Osteoblast (primary cell): ENCODE data around the gene UNK. TPM values are rescaled to one million over a fixed set of nuclear protein-coding genes. Genes with fewer than 3 reads are reported as not detected.

Experiments used
- DNase-seq: peaks from one replicate; pipeline ENCODE4 v3.0.0; 2011; ENCODE audit warnings: low spot score, mixed read lengths; ENCODE audit not compliant: insufficient read length; ENCODE audit errors: missing footprints
- H2AFZ ChIP-seq: 2 replicates; pipeline ENCODE4 v1.6.0; 2011; ENCODE audit warnings: mild to moderate bottlenecking, low read length
- H3K27ac ChIP-seq: 2 replicates; pipeline ENCODE4 v1.5.1; 2011; ENCODE audit warnings: mild to moderate bottlenecking, low read depth, low read length, moderate library complexity
- H3K27me3 ChIP-seq: 2 replicates; pipeline ENCODE4 v1.6.0; 2012; ENCODE audit warnings: mild to moderate bottlenecking, control low read depth, inconsistent platforms, low read length, moderate library complexity; ENCODE audit not compliant: insufficient read depth
- H3K36me3 ChIP-seq: 2 replicates; pipeline ENCODE4 v1.5.1; 2011; ENCODE audit warnings: mild to moderate bottlenecking, low read length, control low read depth, moderate library complexity; ENCODE audit not compliant: insufficient read depth
- H3K4me1 ChIP-seq: 2 replicates; pipeline ENCODE4 v1.5.1; 2011; ENCODE audit warnings: mild to moderate bottlenecking, low read length, control low read depth, moderate library complexity; ENCODE audit not compliant: insufficient read depth
- H3K4me2 ChIP-seq: 2 replicates; pipeline ENCODE4 v1.6.0; 2011; ENCODE audit warnings: mild to moderate bottlenecking, low read length; ENCODE audit not compliant: insufficient read depth
- H3K4me3 ChIP-seq: fragments of 200-600 bp; sonication (generic); 3 replicates; pipeline ENCODE4 v1.5.1; 2012; ENCODE audit warnings: mild to moderate bottlenecking, low read length, inconsistent platforms; ENCODE audit not compliant: insufficient read depth
- H3K79me2 ChIP-seq: 2 replicates; pipeline ENCODE4 v1.6.0; 2012; ENCODE audit warnings: mild to moderate bottlenecking, low read length, control low read depth, inconsistent platforms; ENCODE audit not compliant: insufficient read depth
- H3K9me3 ChIP-seq: 2 replicates; pipeline ENCODE4 v1.5.1; 2011; ENCODE audit warnings: low read depth, low read length, control low read depth
- H4K20me1 ChIP-seq: 2 replicates; pipeline ENCODE4 v1.6.0; 2012; ENCODE audit warnings: mild to moderate bottlenecking, low read length, control low read depth; ENCODE audit not compliant: insufficient read depth
- total RNA-seq: library from RNA; depleted of rRNA; stranded (reverse); fragments of >200 nt; gene quantifications from 2 replicates; pipeline ENCODE4 v1.2.3, GENCODE V29; 2012
- TF ChIP-seq, protein P1 (sequence below): IDR thresholded peaks from 2 replicates; pipeline ENCODE4 v1.5.1; 2011; ENCODE audit warnings: mild to moderate bottlenecking, low read depth, low read length, moderate library complexity; ENCODE audit errors: extremely low read depth

UNK gene
- total RNA-seq, 1 donor, result 18.5 TPM

DNA sequence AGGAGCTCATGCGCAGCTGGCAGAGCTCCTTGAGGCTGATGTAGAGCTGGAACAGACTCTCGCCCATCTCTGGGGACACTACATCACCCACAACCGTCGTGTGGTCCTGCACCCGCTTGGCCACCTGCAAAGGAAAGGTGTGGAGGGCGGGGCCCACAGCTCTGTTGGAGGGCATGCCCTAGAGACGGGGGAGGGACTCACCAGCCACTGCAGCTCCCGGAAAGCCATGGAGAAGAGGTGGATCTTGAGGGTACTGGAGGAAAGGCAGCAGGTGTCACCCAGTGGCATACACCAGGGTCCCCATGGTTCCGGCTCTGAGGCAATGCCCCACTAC lies 51.0 kb downstream of the UNK start:
- H3K4me2 ChIP-seq, result no peak overlapping the region
- no peaks in the 10 kb centered on the region for H3K9me3 ChIP-seq
- H4K20me1 ChIP-seq, result no peaks in the 10 kb centered on the region
- H3K4me3 ChIP-seq, result no peak overlapping the region
- no peaks in the 10 kb centered on the region for H3K27me3 ChIP-seq
- H3K27ac ChIP-seq, result no peak overlapping the region
- H3K79me2 ChIP-seq, result no peaks in the 10 kb centered on the region
- no peak for DNase-seq
- no peak overlapping the region for H2AFZ ChIP-seq
- TF ChIP-seq, protein P1, sequence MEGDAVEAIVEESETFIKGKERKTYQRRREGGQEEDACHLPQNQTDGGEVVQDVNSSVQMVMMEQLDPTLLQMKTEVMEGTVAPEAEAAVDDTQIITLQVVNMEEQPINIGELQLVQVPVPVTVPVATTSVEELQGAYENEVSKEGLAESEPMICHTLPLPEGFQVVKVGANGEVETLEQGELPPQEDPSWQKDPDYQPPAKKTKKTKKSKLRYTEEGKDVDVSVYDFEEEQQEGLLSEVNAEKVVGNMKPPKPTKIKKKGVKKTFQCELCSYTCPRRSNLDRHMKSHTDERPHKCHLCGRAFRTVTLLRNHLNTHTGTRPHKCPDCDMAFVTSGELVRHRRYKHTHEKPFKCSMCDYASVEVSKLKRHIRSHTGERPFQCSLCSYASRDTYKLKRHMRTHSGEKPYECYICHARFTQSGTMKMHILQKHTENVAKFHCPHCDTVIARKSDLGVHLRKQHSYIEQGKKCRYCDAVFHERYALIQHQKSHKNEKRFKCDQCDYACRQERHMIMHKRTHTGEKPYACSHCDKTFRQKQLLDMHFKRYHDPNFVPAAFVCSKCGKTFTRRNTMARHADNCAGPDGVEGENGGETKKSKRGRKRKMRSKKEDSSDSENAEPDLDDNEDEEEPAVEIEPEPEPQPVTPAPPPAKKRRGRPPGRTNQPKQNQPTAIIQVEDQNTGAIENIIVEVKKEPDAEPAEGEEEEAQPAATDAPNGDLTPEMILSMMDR, result no peak
- H3K4me1 ChIP-seq, result peaks cover 5% of the 10 kb centered on the region
- no peaks in the 10 kb centered on the region for H3K36me3 ChIP-seq

DNA sequence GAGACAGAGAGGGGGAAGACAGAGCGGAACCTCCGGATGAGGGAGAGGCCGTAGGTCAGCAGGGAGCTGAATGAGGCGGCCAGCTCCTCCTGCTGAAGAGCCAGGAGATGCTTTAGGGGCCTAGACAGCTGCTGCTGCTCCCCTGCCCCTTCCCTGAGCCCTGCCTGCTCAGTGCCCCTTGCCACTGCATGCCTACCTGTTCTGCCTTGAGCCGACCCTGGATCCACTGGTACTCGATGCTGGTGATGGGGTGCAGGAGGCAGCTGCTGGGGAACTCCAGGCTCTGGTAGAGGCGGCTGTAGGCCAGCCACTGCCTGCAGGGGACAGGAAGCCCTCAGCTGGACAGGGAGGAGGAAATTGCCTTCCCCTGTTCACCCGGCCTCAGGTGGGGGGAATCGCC lies 52.0 kb downstream of the UNK start:
- H3K79me2 ChIP-seq, result no peaks in the 10 kb centered on the region
- H3K4me2 ChIP-seq, result no peak overlapping the region
- TF ChIP-seq, protein P1, result no peak
- H3K4me1 ChIP-seq, result peaks cover 5% of the 10 kb centered on the region
- H3K4me3 ChIP-seq, result no peak overlapping the region
- H4K20me1 ChIP-seq, result no peaks in the 10 kb centered on the region
- H3K36me3 ChIP-seq, result no peaks in the 10 kb centered on the region
- DNase-seq, result no peak
- no peak overlapping the region for H2AFZ ChIP-seq
- H3K27me3 ChIP-seq, result no peaks in the 10 kb centered on the region
- no peaks in the 10 kb centered on the region for H3K9me3 ChIP-seq
- no peak overlapping the region for H3K27ac ChIP-seq

DNA sequence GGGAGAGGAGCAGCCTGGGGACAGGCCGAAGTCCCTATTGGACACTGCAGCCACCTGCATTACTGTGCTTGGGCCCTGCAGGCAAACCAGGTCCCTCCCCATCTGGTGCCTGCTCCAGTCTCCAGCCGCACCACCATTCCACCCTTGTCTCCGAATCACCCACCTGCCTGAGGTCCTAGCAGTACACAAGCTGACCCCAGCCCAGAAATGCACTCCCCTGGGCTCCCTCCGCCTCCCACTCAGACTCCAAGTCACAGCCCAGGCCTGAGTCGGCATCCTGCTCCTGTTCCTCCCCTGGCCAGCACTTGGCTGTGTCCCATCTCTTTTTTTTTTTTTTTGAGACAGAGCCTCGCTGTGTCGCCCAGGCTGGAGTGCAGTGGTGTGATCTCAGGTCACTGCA lies 53.3 kb downstream of the UNK start:
- Histone ChIP-seq H3K36me3 (no peaks in the 10 kb centered on the region), H3K4me2 (no peak overlapping the region), H3K4me1 (no peaks in the 10 kb centered on the region), H3K27me3 (no peaks in the 10 kb centered on the region), H4K20me1 (no peaks in the 10 kb centered on the region), H3K27ac (no peak overlapping the region), H2AFZ (no peak overlapping the region), H3K9me3 (no peaks in the 10 kb centered on the region), H3K4me3 (no peak overlapping the region), H3K79me2 (no peaks in the 10 kb centered on the region)
- TF ChIP-seq, protein P1, result no peak
- DNase-seq, result peak; percentile 81

DNA sequence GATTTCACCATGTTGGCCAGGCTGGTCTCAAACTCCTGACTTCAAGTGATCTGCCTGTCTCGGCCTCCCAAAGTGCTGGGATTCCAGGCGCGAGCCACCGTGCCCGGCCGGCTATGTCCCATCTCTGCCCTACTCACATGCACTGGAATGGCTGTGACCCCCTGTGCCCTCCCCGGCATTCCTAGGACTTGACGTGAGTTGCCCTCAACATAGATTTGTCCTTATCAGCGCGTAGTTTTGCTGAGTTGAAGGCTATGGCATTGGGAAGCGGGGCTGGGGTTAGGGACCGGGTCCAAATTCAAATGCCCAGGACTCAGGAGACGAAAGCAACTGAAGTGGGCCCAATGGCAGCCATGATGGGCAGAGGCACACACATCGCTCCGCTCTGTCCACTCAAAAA lies 53.8 kb downstream of the UNK start:
- H3K4me3 ChIP-seq, result no peak overlapping the region
- no peaks in the 10 kb centered on the region for H3K9me3 ChIP-seq
- no peaks in the 10 kb centered on the region for H3K36me3 ChIP-seq
- no peaks in the 10 kb centered on the region for H3K4me1 ChIP-seq
- H3K27ac ChIP-seq, result no peak overlapping the region
- TF ChIP-seq, protein P1, result no peak
- H4K20me1 ChIP-seq, result no peaks in the 10 kb centered on the region
- no peaks in the 10 kb centered on the region for H3K79me2 ChIP-seq
- DNase-seq, result no peak
- no peak overlapping the region for H3K4me2 ChIP-seq
- H2AFZ ChIP-seq, result no peak overlapping the region
- no peaks in the 10 kb centered on the region for H3K27me3 ChIP-seq
